Stomach (tissue), 4 donors: ENCODE measurements around the gene SH3YL1.

Source experiments
- POLR2A ChIP-seq, 4 donors: fragments of 450-650 bp; IDR thresholded peaks; one replicate each; pipeline ENCODE4 v1.6.1; 2016; ENCODE audit warnings: antibody characterized with exemption in 4 of 4, control low read depth in 2 of 4, mild to moderate bottlenecking in 1 of 4, moderate library complexity in 1 of 4
- POLR2AphosphoS5 ChIP-seq, 3 donors: sonication (generic); formaldehyde crosslinking; IDR thresholded peaks; one replicate each; pipeline ENCODE4 v1.6.1; 2016; ENCODE audit warnings: antibody characterized with exemption in 3 of 3
- TF ChIP-seq, protein P1 (sequence below), 7 experiments: fragments of 450-650 bp in 4 of 7; fragments of 200-600 bp in 3 of 7; sonication (generic) in 3 of 7; IDR thresholded peaks; one replicate each; pipeline ENCODE4 v1.5.1; 2016 to 2019; ENCODE audit warnings: antibody characterized with exemption in 7 of 7, control low read depth in 2 of 7, mild to moderate bottlenecking in 1 of 7

GRCh38 chr2:255195-255594 lies 8.6 kb downstream of the SH3YL1 start:
- TF ChIP-seq, protein P1, sequence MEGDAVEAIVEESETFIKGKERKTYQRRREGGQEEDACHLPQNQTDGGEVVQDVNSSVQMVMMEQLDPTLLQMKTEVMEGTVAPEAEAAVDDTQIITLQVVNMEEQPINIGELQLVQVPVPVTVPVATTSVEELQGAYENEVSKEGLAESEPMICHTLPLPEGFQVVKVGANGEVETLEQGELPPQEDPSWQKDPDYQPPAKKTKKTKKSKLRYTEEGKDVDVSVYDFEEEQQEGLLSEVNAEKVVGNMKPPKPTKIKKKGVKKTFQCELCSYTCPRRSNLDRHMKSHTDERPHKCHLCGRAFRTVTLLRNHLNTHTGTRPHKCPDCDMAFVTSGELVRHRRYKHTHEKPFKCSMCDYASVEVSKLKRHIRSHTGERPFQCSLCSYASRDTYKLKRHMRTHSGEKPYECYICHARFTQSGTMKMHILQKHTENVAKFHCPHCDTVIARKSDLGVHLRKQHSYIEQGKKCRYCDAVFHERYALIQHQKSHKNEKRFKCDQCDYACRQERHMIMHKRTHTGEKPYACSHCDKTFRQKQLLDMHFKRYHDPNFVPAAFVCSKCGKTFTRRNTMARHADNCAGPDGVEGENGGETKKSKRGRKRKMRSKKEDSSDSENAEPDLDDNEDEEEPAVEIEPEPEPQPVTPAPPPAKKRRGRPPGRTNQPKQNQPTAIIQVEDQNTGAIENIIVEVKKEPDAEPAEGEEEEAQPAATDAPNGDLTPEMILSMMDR (IDR thresholded peaks at IDR 0.05): no peak
- no peak for TF ChIP-seq POLR2AphosphoS5 (IDR thresholded peaks at IDR 0.05)
- TF ChIP-seq POLR2A (IDR thresholded peaks at IDR 0.05): no peak
